Endometrium (tissue), 2 donors: ENCODE results near the gene CDCP1.

Source experiments
- FAIRE-seq: peaks from 2 replicates; lab custom pipeline; 2012; peaks lifted over from hg19 to GRCh38; lab: Jason Lieb, UNC
- donor health status: control.
- donor health status: control.

CDCP1 gene

DNA sequence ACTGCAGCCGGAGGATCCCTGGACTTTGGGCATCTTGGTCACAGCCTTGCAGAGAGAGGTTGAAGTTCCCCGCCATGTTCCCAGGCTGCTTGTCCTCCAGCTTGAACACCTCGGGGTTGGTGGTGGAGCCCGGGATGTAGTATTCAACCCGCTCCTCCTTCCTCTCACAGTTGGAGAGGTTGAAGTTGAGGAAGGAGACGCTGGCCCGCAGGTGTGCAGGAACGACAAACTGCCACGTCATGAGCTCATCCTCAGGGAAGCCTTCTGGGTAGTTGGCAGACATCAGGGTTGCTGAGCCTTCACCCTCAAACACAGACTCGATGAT is 35.7 kb downstream of the CDCP1 start:
- no peak for FAIRE-seq

DNA sequence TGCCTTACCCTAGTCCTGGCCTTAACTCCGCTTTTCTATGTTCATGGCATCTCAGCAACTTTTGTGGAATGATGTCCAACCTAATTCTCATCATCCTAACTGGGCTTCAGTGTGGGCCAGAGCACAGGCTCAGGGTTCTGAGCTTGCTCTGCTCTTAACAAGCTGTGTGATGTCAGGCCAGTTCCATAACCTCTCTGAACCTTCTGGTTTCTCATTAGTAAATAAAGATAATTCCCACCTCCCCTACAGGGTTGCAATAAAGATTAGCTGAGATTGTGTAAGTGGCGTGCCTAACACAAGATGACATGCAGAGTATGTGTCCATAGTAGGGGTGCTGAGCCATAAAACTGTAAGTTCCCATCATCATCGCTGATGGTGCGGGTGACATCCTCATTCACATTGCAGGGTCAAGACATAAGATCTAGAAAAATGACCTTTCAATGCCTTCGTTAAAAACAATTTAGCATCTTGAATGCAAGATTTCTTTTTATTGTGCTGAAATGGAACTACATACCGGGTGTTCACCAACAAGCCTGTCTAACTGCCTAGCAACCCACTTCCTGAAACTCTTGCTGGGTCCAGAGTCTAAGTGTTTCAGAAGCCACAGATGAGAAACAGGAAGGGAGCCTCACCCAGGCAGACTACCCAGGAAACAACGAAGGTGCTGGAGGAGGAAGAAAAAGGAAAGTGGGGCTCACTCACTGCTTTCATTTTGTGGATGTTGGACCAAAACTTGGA is 36.2 kb downstream of the CDCP1 start:
- FAIRE-seq: no peak

DNA sequence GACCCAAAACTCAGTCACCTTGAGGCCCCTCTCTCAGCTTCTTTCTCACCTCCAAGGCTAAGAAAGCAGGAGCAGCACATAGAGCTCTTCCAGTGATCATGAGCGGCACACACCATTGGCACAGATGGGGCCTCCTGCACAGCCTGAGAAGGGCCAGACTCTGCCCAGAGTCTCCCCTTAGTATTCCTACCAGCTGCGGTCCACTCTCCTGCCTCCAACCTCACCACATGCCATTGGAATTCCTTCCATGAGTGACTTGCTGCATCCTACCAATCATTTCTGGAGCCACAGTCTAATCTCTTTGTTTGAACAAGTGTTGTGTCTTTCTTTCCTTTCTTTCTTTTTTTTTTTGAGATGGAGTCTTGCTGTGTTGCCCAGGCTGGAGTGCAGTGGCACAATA is 39.3 kb downstream of the CDCP1 start:
- no peak for FAIRE-seq

- no peak for FAIRE-seq
Observed at GRCh38 chr3:45105855-45106671, 40.1 kb downstream of the CDCP1 start.

DNA sequence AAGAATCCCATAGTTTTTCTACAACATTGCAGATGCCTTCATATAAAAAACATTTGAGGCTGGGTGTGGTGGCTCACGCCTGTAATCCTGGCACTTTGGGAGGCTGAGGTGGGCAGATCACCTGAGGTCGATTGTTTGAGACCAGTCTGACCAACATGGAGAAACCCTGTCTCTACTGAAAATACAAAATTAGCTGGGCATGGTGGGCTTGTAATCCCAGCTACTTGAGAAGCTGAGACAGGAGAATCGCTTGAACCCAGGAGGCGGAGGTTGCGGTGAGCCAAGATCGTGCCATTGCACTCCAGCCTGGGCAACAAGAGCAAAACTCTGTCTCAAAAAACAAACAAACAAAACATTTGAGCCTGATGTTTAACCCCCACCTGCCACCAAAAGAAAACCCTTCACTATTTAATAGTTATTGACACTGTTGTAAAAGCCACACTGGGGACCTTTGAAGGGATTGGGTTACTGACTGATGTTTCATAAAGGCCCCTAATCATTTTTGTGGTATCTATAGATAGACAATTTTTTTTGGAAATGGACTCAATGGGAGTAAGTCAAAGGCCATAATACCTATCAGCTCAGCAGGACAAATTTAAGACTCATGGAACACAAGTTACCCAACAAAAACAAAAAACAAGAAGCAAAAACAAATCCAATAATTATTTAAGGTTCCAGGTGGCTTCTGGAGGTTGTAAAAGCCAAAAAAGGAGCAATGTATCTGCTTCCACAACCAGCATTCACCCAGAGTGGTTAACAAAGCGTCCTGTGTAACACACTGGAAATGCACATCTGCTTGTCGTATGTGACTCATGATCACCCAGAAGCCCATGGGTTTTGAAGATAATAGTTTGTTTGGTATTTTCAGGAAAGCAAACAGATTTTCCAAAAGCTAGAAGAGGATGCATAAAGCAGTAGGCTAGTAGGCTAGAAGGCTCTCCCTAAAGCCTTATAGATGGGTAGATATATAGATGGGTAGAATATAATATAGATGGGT is 41.2 kb downstream of the CDCP1 start:
- FAIRE-seq: no peak

DNA sequence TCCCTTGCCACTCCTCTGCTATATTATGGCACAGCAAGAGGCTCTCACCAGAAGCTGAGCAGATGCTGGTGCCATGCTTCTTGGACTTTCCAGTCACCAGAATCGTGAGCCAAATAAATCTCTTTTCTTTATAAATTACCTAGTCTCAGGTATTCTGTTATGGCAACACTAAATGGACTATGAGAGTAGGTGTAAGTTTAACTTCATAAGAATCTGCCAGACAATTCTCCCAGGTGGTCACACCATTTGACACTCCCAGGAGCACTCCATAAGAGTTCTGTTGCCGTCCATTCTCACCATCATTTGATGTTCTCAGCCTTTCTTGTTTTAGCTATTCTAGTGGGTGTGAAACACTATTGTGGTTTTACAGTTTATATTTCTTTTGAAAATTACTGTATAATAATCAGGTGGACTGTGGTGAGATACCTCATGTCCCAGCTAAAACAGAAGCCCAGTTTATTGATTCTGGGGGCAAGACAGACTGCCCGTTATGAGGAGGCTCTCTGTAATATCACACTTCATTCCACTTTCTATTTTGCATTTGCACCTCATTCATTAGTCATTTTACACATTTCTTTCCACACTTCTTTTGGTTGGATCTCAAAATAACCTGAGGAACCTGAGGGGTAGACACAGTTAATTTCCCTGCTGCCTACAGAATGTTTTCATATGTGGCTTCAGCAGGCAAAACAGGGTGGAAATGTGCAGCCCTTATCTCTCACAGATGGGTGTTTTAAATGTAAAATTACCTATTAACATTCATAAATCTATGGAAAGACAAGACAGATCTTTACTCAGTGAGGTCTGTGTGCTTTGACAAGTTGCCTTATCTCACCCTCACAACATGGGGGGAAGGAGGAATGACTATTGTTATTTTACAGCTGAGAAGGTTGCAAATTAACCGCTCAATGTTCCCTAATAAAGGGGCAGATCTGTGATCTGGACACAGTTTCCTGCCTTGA is 42.1 kb downstream of the CDCP1 start:
- FAIRE-seq: no peak

- FAIRE-seq: no peak
Observed at GRCh38 chr3:45103334-45103733, 42.8 kb downstream of the CDCP1 start.

- FAIRE-seq: no peak
Observed at GRCh38 chr3:45100981-45101407, 45.2 kb downstream of the CDCP1 start.

DNA sequence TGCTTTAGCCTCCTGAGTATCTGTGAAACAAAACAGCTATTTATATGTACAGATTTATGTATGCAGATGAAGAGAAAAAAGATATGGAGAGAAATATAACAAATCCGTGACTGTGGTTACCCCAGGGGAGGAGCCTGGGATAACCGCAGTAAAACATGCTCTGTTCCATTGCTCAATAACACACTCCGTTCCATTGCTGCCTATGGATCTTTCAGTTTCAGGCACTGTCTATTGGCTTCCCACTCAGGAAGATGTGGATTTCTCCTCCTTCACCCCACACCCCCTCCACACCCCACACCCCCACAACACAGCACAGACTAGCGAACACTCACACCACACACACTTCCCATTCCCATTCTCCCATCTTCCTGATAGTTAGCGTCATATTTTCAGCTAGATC is 47.9 kb downstream of the CDCP1 start:
- no peak for FAIRE-seq

- no peak for FAIRE-seq
Observed at GRCh38 chr3:45097296-45097883, 48.8 kb downstream of the CDCP1 start.

GRCh38 chr3:45095916-45096526 is 50.2 kb downstream of the CDCP1 start:
- FAIRE-seq: no peak

- no peak for FAIRE-seq
Observed at GRCh38 chr3:45093176-45093575, 53.0 kb downstream of the CDCP1 start.

DNA sequence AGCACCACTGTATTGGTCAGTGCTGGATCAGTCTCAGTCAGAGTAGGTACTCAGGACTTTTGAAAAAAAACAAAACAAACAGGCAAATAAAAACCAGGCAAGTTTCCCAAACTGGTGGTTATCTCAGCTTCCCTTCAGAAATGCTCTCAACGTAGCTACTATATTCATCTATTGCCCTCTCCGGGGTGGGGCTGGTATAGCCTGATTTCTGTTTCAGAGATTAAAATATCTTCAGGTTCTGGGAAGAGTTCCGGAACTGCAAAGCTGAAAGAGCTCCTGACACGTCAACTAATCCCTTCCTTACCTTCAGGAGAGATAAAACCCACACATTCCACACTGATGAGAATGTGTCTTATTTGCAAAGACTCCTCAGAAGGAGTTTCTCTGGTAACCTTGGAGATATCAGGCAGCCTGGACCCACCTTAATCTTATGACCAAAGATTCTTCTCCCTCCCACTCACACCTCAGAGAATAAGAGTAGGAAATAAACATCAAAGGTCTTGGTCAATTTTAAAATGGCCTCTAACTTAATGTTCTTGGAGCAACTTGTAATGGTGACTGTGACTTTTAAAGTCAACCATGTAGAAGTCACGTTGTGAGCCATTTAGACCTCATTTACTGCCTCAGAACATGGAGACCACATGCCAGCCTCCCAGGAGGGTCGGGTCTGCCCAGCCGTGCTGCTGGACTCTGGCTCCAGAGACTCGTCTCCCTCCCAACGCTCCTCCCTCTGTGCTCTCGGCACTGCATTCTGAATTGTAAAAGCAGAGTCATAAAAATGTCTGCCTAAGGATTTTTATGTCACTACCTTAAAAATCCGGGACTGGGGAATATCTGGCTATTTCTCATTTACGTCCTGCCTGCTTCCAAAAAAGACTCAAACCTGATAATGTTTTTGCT is 53.8 kb downstream of the CDCP1 start:
- FAIRE-seq: no peak

DNA sequence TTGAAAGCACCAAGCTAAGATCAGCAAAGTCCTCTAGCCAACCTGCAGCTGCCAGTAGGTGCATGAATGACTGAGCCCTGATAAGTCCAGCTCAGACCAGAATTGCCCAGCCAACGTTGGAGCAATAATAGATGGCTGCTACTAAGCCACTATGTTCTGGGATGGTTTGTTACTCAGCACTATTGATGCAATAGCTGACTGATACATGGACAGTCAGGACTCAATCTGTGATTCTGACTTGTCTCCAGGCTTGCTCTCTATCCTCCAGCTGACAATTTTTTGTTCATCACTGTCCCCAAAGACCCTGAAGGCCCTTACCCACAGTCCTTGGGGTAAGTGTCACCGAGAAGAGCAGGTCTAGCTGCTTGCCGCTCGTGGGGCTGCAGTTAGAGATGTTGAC is 55.3 kb downstream of the CDCP1 start:
- FAIRE-seq: no peak

DNA sequence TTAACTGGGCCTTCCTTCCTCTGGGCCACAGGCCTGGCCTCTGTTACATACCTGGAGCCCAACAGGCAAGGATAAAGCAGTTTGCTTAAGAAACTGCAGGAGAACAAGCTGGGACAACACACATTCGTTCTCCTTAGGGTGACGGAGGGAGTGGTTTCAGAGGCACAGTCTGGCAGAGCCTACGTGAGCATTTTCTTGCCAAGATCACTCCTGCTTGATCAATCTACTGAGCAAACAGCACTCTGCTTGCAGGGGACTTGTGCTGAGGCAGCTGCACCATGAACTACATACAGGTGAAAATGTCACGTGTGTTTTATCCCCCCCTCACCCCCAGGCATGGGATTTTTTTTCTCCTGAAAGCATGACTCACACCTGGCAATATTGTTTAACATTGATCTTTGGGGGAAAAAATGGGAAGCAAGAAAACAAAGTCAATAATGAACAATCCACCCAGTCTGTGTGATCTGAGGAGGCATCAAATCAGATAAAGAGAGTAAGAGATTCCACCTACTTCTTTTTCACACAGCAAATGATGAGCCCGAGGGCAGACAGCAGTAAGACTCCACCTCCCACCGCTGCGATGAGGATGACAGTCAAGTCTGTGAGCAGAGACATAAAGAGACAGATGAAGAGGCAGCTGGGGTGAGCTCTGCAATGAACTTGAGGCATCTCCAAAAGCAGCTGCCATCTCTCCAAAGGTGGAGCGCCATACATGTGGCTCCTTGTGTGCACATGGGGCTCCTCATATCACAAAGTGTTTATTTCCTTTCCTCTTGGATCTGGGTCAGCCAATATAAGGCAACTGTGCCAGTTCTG is 57.4 kb downstream of the CDCP1 start:
- no peak for FAIRE-seq

DNA sequence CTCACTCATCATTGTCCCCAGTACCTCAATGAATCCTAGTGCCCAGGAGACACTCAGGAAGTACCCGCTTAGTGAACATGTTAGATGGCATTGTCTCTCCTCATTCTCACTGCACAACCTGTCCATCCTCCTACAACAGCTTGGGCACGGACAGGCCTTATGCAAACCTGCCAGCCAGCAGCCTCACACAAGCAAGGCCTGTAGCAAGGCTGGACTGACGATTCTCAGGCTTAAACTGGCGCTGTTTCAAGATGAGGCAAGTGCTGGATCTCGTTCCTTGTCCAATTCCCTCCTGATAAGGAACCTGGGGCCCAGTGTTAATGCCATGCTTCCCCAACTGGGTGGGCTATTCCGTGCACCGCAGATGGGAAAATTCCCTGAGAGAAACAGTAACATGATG is 59.0 kb downstream of the CDCP1 start:
- FAIRE-seq: no peak

DNA sequence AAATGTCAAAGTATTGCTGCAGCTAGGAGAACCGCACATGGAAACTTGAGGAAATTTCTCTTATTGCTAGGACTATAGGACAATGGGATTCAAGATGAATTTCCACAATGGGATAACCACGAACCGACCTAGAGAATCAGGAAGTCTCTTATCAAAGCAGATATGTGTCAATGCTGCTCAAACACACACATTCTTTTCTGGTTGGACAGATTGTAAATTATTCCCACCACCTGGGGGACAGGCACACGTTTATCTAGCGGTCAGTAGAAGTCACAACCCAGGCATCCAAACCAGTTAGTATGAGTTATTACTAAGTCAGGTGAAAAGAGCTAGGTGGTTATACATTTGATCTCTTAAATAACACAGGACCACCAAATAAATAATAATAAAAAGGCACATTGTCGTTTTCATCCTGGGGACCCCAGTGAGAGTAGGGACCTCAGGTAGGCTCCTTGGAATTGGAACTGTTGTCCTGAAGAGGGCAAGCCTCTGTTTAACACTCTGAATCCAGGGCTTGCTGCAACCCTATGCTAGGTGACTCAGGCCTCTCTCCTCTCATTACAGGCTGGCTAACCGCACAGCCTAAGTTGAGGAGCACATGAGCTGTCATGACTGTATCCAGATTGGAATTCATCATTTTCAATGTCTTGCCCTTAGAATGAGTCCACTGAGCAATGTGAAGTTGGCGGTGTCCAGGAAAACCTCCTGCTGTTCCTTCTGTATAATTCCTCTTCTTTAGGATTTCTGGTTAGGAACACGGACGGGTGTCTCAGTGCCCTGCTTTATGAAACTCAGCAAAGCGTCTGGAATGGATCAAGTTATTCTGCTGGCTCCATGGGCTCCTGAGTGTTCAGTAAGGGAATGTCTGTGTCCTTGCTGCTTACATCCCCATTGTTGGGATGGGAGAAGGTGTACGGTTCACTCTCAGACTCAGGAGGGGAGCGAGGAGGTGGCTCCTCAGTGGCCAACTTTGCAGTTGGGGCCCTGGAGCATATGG is 61.1 kb downstream of the CDCP1 start:
- FAIRE-seq: no peak
